GM12801 (cell line): ENCODE results near the gene OAS1.

Source experiments
- CTCF ChIP-seq: IDR thresholded peaks from one replicate; pipeline ENCODE4 v1.5.1; 2011; ENCODE audit warnings: control low read depth; ENCODE audit not compliant: insufficient read length; ENCODE audit errors: extremely low read depth

OAS1 gene

GRCh38 chr12:112929715-112930114 is 23.0 kb downstream of the OAS1 start:
- no peak for TF ChIP-seq CTCF

- TF ChIP-seq CTCF: no peak
Observed at GRCh38 chr12:112930350-112930749, 23.6 kb downstream of the OAS1 start.

- TF ChIP-seq CTCF: no peak
Observed at GRCh38 chr12:112932485-112933128, 25.8 kb downstream of the OAS1 start.

- TF ChIP-seq CTCF: no peak
Observed at GRCh38 chr12:112933129-112933505, 26.4 kb downstream of the OAS1 start.

- TF ChIP-seq CTCF: no peak
Observed at GRCh38 chr12:112936264-112936663, 29.5 kb downstream of the OAS1 start.

- no peak for TF ChIP-seq CTCF
Observed at GRCh38 chr12:112936927-112937326, 30.2 kb downstream of the OAS1 start.

- no peak for TF ChIP-seq CTCF
Observed at GRCh38 chr12:112937741-112938719, 31.3 kb downstream of the OAS1 start, which contains the start of gene OAS3. OAS3 (plus strand) TSS chr12:112938474; CDS start chr12:112938531, 57 bp downstream.
